Measurements from ENCODE around the gene MYH11.
"Not testable (repeated sequence)": the region's sequence is repeated elsewhere in the genome, so short reads cannot be mapped to it uniquely, and the experiment has no call there.

Gene MYH11

GRCh38 chr16:15809297-15809696 lies 47.5 kb downstream of the MYH11 start:
- not testable (repeated sequence) for DNase-seq (ENCODE audit: low read depth)

- DNase-seq (ENCODE audit: low read depth) = no peak
These were observed 48.8 kb downstream of the MYH11 start for GRCh38 chr16:15808071-15808470.

- no peak for DNase-seq (ENCODE audit: low read depth)
These were observed 49.2 kb downstream of the MYH11 start for GRCh38 chr16:15807603-15808009.

- no peak for DNase-seq (ENCODE audit: low read depth)
These were observed 53.2 kb downstream of the MYH11 start for GRCh38 chr16:15803618-15804017.

- DNase-seq (ENCODE audit: low read depth) = no peak
These were observed 56.9 kb downstream of the MYH11 start for GRCh38 chr16:15799851-15800495.

- DNase-seq (ENCODE audit: low read depth) = no peak
These were observed 58.2 kb downstream of the MYH11 start for GRCh38 chr16:15798671-15799070.

- no peak for DNase-seq (ENCODE audit: low read depth)
These were observed 59.9 kb downstream of the MYH11 start for GRCh38 chr16:15796885-15797284.

- no peak for DNase-seq (ENCODE audit: low read depth)
These were observed 61.2 kb downstream of the MYH11 start for GRCh38 chr16:15795615-15796014.

GRCh38 chr16:15792563-15792971 lies 64.3 kb downstream of the MYH11 start:
- no peak for DNase-seq (ENCODE audit: low read depth)

- DNase-seq (ENCODE audit: low read depth) = no peak
These were observed 66.4 kb downstream of the MYH11 start for GRCh38 chr16:15790458-15790857.

- not testable (repeated sequence) for DNase-seq (ENCODE audit: low read depth)
These were observed 67.0 kb downstream of the MYH11 start for GRCh38 chr16:15789816-15790215.

- no peak for DNase-seq (ENCODE audit: low read depth)
These were observed 68.0 kb downstream of the MYH11 start for GRCh38 chr16:15788846-15789239.

- no peak for DNase-seq (ENCODE audit: low read depth)
These were observed 70.3 kb downstream of the MYH11 start for GRCh38 chr16:15786501-15786900.

- DNase-seq (ENCODE audit: low read depth) = no peak
These were observed 71.3 kb downstream of the MYH11 start for GRCh38 chr16:15785386-15786059.

- no peak for DNase-seq (ENCODE audit: low read depth)
These were observed 72.8 kb downstream of the MYH11 start for GRCh38 chr16:15783985-15784384.

GRCh38 chr16:15782573-15783365 lies 74.1 kb downstream of the MYH11 start:
- DNase-seq (ENCODE audit: low read depth) = no peak

- DNase-seq (ENCODE audit: low read depth) = no peak
These were observed 75.2 kb downstream of the MYH11 start for GRCh38 chr16:15781650-15782049.

- no peak for DNase-seq (ENCODE audit: low read depth)
These were observed 76.0 kb downstream of the MYH11 start for GRCh38 chr16:15780805-15781204.

GRCh38 chr16:15779664-15780351 lies 77.0 kb downstream of the MYH11 start:
- DNase-seq (ENCODE audit: low read depth) = no peak

GRCh38 chr16:15778999-15779614 lies 77.7 kb downstream of the MYH11 start:
- DNase-seq (ENCODE audit: low read depth) = no peak

GRCh38 chr16:15778204-15778743 lies 78.6 kb downstream of the MYH11 start:
- no peak for DNase-seq (ENCODE audit: low read depth)

Data from activated T-cell treated with anti-CD3 and anti-CD28 coated beads for 1 hour (primary cell).